ENCODE data around the gene HNRNPH1.

Gene HNRNPH1

GRCh38 chr5:179588166-179588565 is 35.3 kb downstream of the HNRNPH1 start:
- Histone ChIP-seq H3K27me3 (ENCODE audit: control insufficient read depth, insufficient read depth, low read length) (no peaks in the 10 kb centered on the region), H3K4me1 (ENCODE audit: control insufficient read depth, insufficient read depth, low read length) (no peaks in the 10 kb centered on the region), H3K9me3 (ENCODE audit: control insufficient read depth, low read length) (no peaks in the 10 kb centered on the region), H3K9ac (ENCODE audit: low read length) (no peak overlapping the region), H3K4me3 (ENCODE audit: low read length) (no peak overlapping the region), H3K36me3 (ENCODE audit: control insufficient read depth, insufficient read depth, low read length) (no peaks in the 10 kb centered on the region)

DNA sequence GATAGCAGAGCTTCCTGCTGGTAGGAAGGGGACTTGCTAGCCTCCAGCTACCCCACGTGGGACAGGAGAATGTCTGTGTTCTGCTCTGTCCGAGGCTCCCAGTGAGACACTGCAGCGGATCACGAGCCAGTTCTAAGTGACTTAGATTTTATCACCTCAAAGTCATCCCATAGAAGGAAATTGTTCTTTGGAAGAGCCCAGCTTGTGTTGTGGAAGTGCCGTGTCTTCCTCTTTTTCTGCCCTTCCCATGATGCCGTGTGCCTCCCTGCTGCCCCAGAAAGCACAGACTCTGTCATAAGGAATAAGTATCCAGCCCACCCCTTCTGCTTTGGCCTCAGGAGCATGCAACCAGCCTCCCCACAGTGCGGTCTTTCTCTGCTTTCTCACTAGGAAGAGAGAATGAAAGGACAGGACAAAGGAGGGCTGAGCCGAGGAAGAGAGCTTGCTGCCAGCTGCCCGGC is 37.5 kb downstream of the HNRNPH1 start:
- Histone ChIP-seq H3K27me3 (ENCODE audit: control insufficient read depth, insufficient read depth, low read length) (no peaks in the 10 kb centered on the region), H3K4me1 (ENCODE audit: control insufficient read depth, insufficient read depth, low read length) (no peaks in the 10 kb centered on the region), H3K4me3 (ENCODE audit: low read length) (no peak overlapping the region), H3K9me3 (ENCODE audit: control insufficient read depth, low read length) (no peaks in the 10 kb centered on the region), H3K36me3 (ENCODE audit: control insufficient read depth, insufficient read depth, low read length) (no peaks in the 10 kb centered on the region), H3K9ac (ENCODE audit: low read length) (no peak overlapping the region)

DNA sequence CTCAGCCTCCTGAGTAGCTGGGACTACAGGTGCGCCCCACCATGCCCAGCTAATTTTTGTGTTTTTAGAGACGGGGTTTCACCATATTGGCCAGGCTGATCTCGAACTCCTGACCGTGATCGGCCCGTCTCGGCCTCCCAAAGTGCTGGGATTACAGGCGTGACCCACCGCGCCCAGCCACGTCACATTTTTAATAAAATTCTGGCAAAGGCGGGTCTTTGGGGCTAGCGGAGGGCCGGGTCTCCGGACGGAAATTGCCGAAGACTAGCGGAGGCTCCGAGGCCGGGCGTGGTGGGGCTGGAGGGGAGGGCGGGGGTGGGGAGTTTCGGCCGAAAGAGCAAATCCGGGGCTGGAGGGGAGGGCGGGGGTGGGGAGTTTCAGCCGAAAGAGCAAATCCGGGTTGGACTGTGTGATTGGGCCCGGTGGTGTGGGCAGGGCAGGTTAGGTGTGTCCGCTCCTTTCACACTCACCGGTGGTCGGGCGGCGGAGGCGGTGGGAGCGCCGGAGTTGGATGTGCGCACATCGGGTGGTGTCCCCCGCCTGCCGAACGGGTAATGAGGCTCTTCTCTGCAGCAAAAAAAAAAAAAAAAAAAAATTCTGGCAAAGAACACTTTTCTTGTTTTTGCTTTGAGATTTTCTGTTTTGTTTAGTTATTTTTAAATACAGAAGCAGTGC is 46.0 kb downstream of the HNRNPH1 start:
- Histone ChIP-seq H3K4me3 (ENCODE audit: low read length) (no peak overlapping the region), H3K36me3 (ENCODE audit: control insufficient read depth, insufficient read depth, low read length) (peaks cover 2% of the 10 kb centered on the region), H3K9me3 (ENCODE audit: control insufficient read depth, low read length) (no peaks in the 10 kb centered on the region), H3K9ac (ENCODE audit: low read length) (no peak overlapping the region), H3K4me1 (ENCODE audit: control insufficient read depth, insufficient read depth, low read length) (no peaks in the 10 kb centered on the region), H3K27me3 (ENCODE audit: control insufficient read depth, insufficient read depth, low read length) (no peaks in the 10 kb centered on the region)

DNA sequence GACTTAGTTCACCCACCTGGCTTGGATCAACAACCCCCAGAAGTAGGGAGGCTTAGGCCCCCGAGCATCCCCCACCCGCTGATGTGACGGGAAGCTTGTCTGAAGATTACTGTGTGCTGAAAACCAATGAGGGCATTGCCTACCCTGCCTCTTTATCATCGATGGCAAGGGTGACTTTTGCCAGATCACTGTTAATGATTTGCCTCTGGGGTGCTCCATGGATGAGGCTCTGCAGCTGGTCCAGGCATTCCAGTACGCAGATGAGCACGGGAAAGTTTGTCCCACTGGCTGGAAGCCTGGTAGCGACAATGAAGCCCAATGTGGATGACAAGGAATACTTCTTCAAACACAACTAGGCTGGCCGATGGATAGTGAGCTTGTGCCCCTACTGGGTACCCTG is 51.1 kb downstream of the HNRNPH1 start:
- H3K9ac ChIP-seq (ENCODE audit: low read length): no peak overlapping the region
- H3K4me1 ChIP-seq (ENCODE audit: control insufficient read depth, insufficient read depth, low read length): no peaks in the 10 kb centered on the region
- peaks cover 10% of the 10 kb centered on the region for H3K36me3 ChIP-seq (ENCODE audit: control insufficient read depth, insufficient read depth, low read length)
- no peaks in the 10 kb centered on the region for H3K9me3 ChIP-seq (ENCODE audit: control insufficient read depth, low read length)
- H3K4me3 ChIP-seq (ENCODE audit: low read length): no peak overlapping the region
- H3K27me3 ChIP-seq (ENCODE audit: control insufficient read depth, insufficient read depth, low read length): no peaks in the 10 kb centered on the region

- Histone ChIP-seq H3K36me3 (ENCODE audit: control insufficient read depth, insufficient read depth, low read length) (peaks cover 10% of the 10 kb centered on the region), H3K9me3 (ENCODE audit: control insufficient read depth, low read length) (no peaks in the 10 kb centered on the region), H3K27me3 (ENCODE audit: control insufficient read depth, insufficient read depth, low read length) (no peaks in the 10 kb centered on the region), H3K4me3 (ENCODE audit: low read length) (no peak overlapping the region), H3K9ac (ENCODE audit: low read length) (no peak overlapping the region), H3K4me1 (ENCODE audit: control insufficient read depth, insufficient read depth, low read length) (no peaks in the 10 kb centered on the region)
Observed at GRCh38 chr5:179568721-179569120, 54.8 kb downstream of the HNRNPH1 start.

DNA sequence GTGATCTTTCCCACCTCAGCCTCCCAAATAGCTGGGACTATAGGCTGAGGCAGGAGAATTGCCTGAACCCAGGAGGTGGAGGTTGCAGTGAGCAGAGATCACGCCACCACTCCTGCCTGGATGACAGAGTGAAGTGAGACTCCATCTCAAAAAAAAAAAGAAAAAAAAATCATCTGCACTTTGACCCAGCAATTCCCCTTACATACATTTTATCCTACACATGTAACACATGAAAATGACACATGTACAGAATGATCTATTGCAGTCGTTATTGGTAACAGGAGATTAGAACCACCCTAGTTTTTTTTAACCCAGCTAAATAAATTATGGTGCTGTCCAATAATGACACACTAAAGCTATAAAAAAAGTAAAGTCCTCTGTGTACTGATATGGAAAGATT is 58.9 kb downstream of the HNRNPH1 start:
- H3K4me3 ChIP-seq (ENCODE audit: low read length): no peak overlapping the region
- H3K27me3 ChIP-seq (ENCODE audit: control insufficient read depth, insufficient read depth, low read length): no peaks in the 10 kb centered on the region
- H3K36me3 ChIP-seq (ENCODE audit: control insufficient read depth, insufficient read depth, low read length): peaks cover 7% of the 10 kb centered on the region
- peaks cover 5% of the 10 kb centered on the region for H3K4me1 ChIP-seq (ENCODE audit: control insufficient read depth, insufficient read depth, low read length)
- no peak overlapping the region for H3K9ac ChIP-seq (ENCODE audit: low read length)
- H3K9me3 ChIP-seq (ENCODE audit: control insufficient read depth, low read length): no peaks in the 10 kb centered on the region
